A549 treated with Mapracorat at 1 μM for 4 hours (cell line): ENCODE data around the gene GINS1. TPM values are rescaled to one million over a fixed set of nuclear protein-coding genes. Genes with fewer than 3 reads are reported as not detected.

Experiments used
- total RNA-seq: library from RNA; stranded (reverse); fragments of 200-300 nt; extraction: Qiagen RNA extraction; gene quantifications from 5 replicates; pipeline ENCODE4 v1.2.3, GENCODE V29; 2022

The GINS1 gene
- 32.2 to 34.6 TPM (median 33.2 TPM) in 5 replicates for total RNA-seq

GRCh38 chr20:25407311-25408169 lies at the start of gene GINS1:
Gene GINS1, plus strand, starts transcription at chr20:25407673. Its CDS starts 148 bp downstream, at chr20:25407821.

DNA sequence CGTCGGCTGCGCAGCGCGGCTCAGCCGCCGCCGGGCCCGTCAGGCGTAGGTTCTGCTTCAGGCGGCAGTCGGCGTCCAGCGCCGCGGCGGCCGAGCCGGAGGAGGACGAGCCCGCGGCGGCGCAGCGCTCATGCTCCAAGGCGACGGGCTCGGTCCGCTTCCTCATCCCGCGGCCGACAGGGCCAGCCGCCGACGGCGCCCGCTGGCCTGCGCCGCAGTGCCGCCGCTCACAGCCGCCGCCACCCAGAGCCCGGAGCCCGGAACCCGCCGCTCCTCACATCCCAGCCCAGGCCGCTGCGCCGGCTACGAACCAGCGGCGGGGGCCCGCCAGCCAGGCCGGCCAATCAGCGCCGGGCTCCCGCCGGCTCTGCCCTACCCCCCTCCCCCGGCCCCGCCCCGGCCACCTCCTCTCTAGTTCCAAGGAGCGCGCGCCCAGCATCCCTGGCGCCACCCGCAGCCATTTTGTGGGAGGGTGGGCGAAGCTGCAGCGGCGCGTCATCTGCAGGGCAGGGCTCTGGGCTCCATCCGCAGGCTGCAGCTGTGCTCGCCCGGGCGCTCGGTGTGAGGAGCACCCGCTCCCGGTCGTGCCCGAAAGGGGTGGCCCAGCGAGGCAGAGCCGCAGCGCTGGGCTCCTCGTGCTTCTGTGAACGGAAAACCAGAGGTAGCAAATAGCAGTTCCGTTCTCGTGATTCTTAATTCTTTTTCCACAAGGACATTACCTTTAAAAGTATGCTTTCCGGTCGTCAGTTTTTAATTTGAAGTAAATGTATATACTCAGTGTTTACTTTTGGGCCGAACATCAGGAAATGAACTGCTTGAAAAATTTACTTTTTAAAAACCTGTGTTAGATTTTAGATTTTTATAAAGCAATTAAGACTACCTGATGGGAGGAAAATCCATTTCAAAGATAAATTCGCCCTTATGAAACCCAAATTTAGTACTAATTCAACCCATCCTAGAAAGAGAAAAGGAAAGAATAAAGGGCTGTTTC lies 16.6 kb upstream of the GINS1 start, which contains the start of gene ABHD12:
ABHD12 (minus strand) TSS at position 298 of the 991 bp plus-strand sequence; CDS start at position 166, 132 bp downstream.

Other genes with a start within 250 kb of the GINS1 start
- 152 to 186 TPM (median 168 TPM) in 5 replicates for gene ENTPD6, start 212.0 kb upstream of the GINS1 start, total RNA-seq
- gene PYGB, start 159.6 kb upstream of the GINS1 start, total RNA-seq = 281 to 362 TPM (median 342 TPM) in 5 replicates
- 102 to 149 TPM (median 137 TPM) in 5 replicates for gene ABHD12, start 16.8 kb upstream of the GINS1 start, total RNA-seq
- gene NINL, start 177.9 kb downstream of the GINS1 start, total RNA-seq = 11.6 to 17.2 TPM (median 15.1 TPM) in 5 replicates
- 6.5 to 8.8 TPM (median 8.0 TPM) in 5 replicates for gene NANP, start 216.3 kb downstream of the GINS1 start, total RNA-seq